Thyroid gland (tissue), 4 donors: ENCODE measurements around the gene IYD.

Experiments
- POLR2A ChIP-seq, 2 donors: fragments of 450-650 bp; IDR thresholded peaks; one replicate each; pipeline ENCODE4 v1.6.1; 2017; ENCODE audit warnings: antibody characterized with exemption in 2 of 2, mild to moderate bottlenecking in 2 of 2, moderate library complexity in 1 of 2
- TF ChIP-seq, protein P1 (sequence below), 6 experiments: fragments of 200-600 bp in 3 of 6; fragments of 450-650 bp in 3 of 6; sonication (generic) in 3 of 6; IDR thresholded peaks; one replicate each; pipeline ENCODE4 v1.5.1; 2016 to 2019; ENCODE audit warnings: antibody characterized with exemption in 6 of 6, mild to moderate bottlenecking in 2 of 6, inconsistent platforms in 1 of 6, moderate library complexity in 1 of 6

DNA sequence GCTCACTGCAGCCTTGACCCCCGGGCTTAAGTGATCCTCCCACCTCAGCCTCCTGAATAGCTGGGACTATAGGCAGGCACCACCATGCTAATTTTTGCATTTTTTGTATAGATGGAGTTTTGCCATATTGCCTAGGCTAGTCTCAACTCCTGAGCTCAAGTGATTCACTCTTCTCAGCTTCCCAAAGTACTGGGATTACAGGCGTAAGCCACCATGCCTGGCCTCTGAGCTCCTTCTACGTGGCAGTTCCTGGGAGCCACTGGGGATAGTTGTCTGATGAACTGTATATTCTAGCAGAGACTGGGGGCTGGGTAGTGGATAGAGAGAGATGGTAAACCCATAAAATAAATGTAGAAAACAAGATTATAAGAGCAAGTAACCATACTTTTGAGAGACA lies 26.1 kb downstream of the IYD start:
- TF ChIP-seq POLR2A (IDR thresholded peaks at IDR 0.05): no peak
- TF ChIP-seq, protein P1, sequence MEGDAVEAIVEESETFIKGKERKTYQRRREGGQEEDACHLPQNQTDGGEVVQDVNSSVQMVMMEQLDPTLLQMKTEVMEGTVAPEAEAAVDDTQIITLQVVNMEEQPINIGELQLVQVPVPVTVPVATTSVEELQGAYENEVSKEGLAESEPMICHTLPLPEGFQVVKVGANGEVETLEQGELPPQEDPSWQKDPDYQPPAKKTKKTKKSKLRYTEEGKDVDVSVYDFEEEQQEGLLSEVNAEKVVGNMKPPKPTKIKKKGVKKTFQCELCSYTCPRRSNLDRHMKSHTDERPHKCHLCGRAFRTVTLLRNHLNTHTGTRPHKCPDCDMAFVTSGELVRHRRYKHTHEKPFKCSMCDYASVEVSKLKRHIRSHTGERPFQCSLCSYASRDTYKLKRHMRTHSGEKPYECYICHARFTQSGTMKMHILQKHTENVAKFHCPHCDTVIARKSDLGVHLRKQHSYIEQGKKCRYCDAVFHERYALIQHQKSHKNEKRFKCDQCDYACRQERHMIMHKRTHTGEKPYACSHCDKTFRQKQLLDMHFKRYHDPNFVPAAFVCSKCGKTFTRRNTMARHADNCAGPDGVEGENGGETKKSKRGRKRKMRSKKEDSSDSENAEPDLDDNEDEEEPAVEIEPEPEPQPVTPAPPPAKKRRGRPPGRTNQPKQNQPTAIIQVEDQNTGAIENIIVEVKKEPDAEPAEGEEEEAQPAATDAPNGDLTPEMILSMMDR (IDR thresholded peaks at IDR 0.05): no peak
